PC-3 (cell line): ENCODE data around the gene RHBDD1. TPM values are rescaled to one million over a fixed set of nuclear protein-coding genes. Genes with fewer than 3 reads are reported as not detected.

Experiments used
- ATAC-seq: fragments of 200-7000 bp; cut with Tn5 transposase; 2 replicates; pipeline ENCODE4 v1.9.1; 2020; ENCODE audit warnings: mild to moderate bottlenecking, moderate library complexity
- BruUV-seq: library from RNA; stranded (reverse); fragments of 400-500 nt; replicated peaks from 2 replicates; lab custom pipeline; 2021; lab: Mats Ljungman, UMichigan
- CTCF ChIA-PET: fragments of 300-600 bp; sonication (Branson Sonifier 250); formaldehyde crosslinking; loops from one replicate; lab custom pipeline; 2022; ENCODE audit warnings: antibody characterized with exemption; lab: Charles Lee
- POLR2A ChIA-PET: fragments of 300-600 bp; sonication (Branson Sonifier 250); formaldehyde crosslinking; loops from one replicate; lab custom pipeline; 2022; ENCODE audit warnings: antibody characterized with exemption; ENCODE audit not compliant: unreplicated experiment; lab: Charles Lee
- DNase-seq: peaks from one replicate; pipeline ENCODE4 v3.0.0-alpha.2; 2015
- H2AFZ ChIP-seq: fragments of 300-600 bp; sonication (generic); 2 replicates; pipeline ENCODE4 v1.6.0; 2016; ENCODE audit warnings: antibody characterized with exemption, low read length
- H3F3A ChIP-seq: fragments of 300-600 bp; sonication (generic); one replicate; pipeline ENCODE4 v1.6.0; 2017; ENCODE audit warnings: antibody characterized with exemption, low read length, control low read depth, mild to moderate bottlenecking; ENCODE audit not compliant: unreplicated experiment
- H3K27ac ChIP-seq: fragments of 300-600 bp; sonication (generic); 2 replicates; pipeline ENCODE4 v1.5.1; 2016; ENCODE audit warnings: mild to moderate bottlenecking, low read length
- H3K27me3 ChIP-seq: fragments of 300-600 bp; sonication (generic); 2 replicates; pipeline ENCODE4 v1.6.1; 2016; ENCODE audit warnings: low read length, mixed read lengths
- H3K36me3 ChIP-seq: fragments of 300-600 bp; sonication (generic); 2 replicates; pipeline ENCODE4 v1.6.1; 2016; ENCODE audit warnings: low read depth, mixed run types, low read length, mixed read lengths
- H3K4me1 ChIP-seq: fragments of 300-600 bp; sonication (generic); 2 replicates; pipeline ENCODE4 v1.5.1; 2016; ENCODE audit warnings: low read length; ENCODE audit not compliant: insufficient read depth
- H3K4me2 ChIP-seq: fragments of 300-600 bp; sonication (generic); 2 replicates; pipeline ENCODE4 v1.6.0; 2016; ENCODE audit warnings: low read length
- H3K4me3 ChIP-seq: fragments of 300-600 bp; sonication (generic); 2 replicates; pipeline ENCODE4 v1.5.1; 2016; ENCODE audit warnings: mild to moderate bottlenecking, low read length, mixed read lengths
- H3K79me2 ChIP-seq: fragments of 300-600 bp; sonication (generic); 2 replicates; pipeline ENCODE4 v1.6.1; 2017; ENCODE audit warnings: low read length, mixed read lengths
- H3K9ac ChIP-seq: fragments of 300-600 bp; sonication (generic); 2 replicates; pipeline ENCODE4 v1.6.0; 2016; ENCODE audit warnings: mild to moderate bottlenecking, low read length
- H3K9me2 ChIP-seq: fragments of 300-600 bp; sonication (generic); replicated peaks from 2 replicates; pipeline ENCODE4 v1.6.1; 2016; ENCODE audit warnings: mixed run types, low read length, mixed read lengths
- H3K9me3 ChIP-seq: fragments of 300-600 bp; sonication (generic); 2 replicates; pipeline ENCODE4 v1.6.1; 2016; ENCODE audit warnings: low read length, mixed read lengths
- H4K20me1 ChIP-seq: fragments of 300-600 bp; sonication (generic); 2 replicates; pipeline ENCODE4 v1.6.1; 2016; ENCODE audit warnings: low read length, mixed read lengths
- CTCF ChIP-seq: fragments of 300-600 bp; sonication (generic); conservative IDR thresholded peaks from 2 replicates; pipeline ENCODE4 v1.5.1; 2017; ENCODE audit warnings: antibody characterized with exemption, low read depth, mild to moderate bottlenecking, low read length
- EZH2 ChIP-seq: fragments of 300-600 bp; sonication (generic); IDR thresholded peaks from one replicate; pipeline ENCODE4 v1.6.1; 2017; ENCODE audit warnings: antibody characterized with exemption, mild to moderate bottlenecking, low read length; ENCODE audit not compliant: unreplicated experiment
- EZH2phosphoT487 ChIP-seq: fragments of 300-600 bp; sonication (generic); IDR thresholded peaks from 2 replicates; pipeline ENCODE4 v1.6.1; 2018; ENCODE audit warnings: mild to moderate bottlenecking, antibody characterized with exemption, low read length, borderline replicate concordance
- intact Hi-C: fragments of 100-400 bp; cut with micrococcal nuclease; formaldehyde crosslinking; loops from 2 replicates; pipeline ENCODE4 v1.9.0; 2023
- total RNA-seq: library from RNA; depleted of rRNA; stranded (reverse); fragments of >200 nt; gene quantifications from 2 replicates; pipeline ENCODE4 v1.2.3, GENCODE V29; 2014

The RHBDD1 gene
- total RNA-seq, 1 experiment from 2014 or later = 9.1 TPM

GRCh38 chr2:226985583-226985946 is 149.7 kb downstream of the RHBDD1 start:
- H3K27me3 ChIP-seq = no peaks in the 10 kb centered on the region
- ChIA-PET POLR2A (interaction anchor here (0.6 kb wide), 1 partner anchor 261 kb away, joined by 3 read pairs; no protein-coding TSS in a partner anchor), CTCF (interaction anchor here (0.6 to 1.0 kb wide), 7 partner anchors 17 to 1320 kb away, joined by 3 to 8 read pairs (median 3); no protein-coding TSS in a partner anchor)
- no peak overlapping the region for H3K9ac ChIP-seq
- no peaks in the 10 kb centered on the region for H3K36me3 ChIP-seq
- H3K4me1 ChIP-seq = 0 out of 2 replicates have a peak, but pooled peaks cover 3% of the 10 kb centered on the region
- no peak overlapping the region for H3K4me2 ChIP-seq
- H3K27ac ChIP-seq = no peak overlapping the region
- no peak for TF ChIP-seq EZH2
- TF ChIP-seq EZH2phosphoT487 = no peak
- TF ChIP-seq CTCF = no peak
- H3K9me2 ChIP-seq = no peaks in the 10 kb centered on the region
- H3K9me3 ChIP-seq = no peaks in the 10 kb centered on the region
- no peak overlapping the region for H3K4me3 ChIP-seq
- H3K79me2 ChIP-seq = no peaks in the 10 kb centered on the region
- H2AFZ ChIP-seq = no peak overlapping the region
- BruUV-seq = no TSS peak
- no peaks in the 10 kb centered on the region for H3F3A ChIP-seq
- H4K20me1 ChIP-seq = no peaks in the 10 kb centered on the region
- intact Hi-C loops = loop anchor here (1.0 to 10.0 kb wide), 6 partner anchors 121 to 1315 kb away; no protein-coding TSS in a partner anchor
- ATAC-seq (no peak), DNase-seq (no peak)

- Histone ChIP-seq H3K27me3 (no peaks in the 10 kb centered on the region), H3K4me1 (peaks cover 25% of the 10 kb centered on the region), H3K4me3 (no peak overlapping the region), H4K20me1 (no peaks in the 10 kb centered on the region), H3K4me2 (no peak overlapping the region), H2AFZ (no peak overlapping the region), H3K79me2 (no peaks in the 10 kb centered on the region), H3K36me3 (no peaks in the 10 kb centered on the region), H3K9ac (no peak overlapping the region), H3K27ac (no peak overlapping the region), H3F3A (no peaks in the 10 kb centered on the region), H3K9me2 (no peaks in the 10 kb centered on the region), H3K9me3 (no peaks in the 10 kb centered on the region)
- TF ChIP-seq EZH2phosphoT487 (no peak), CTCF (no peak), EZH2 (no peak)
- ATAC-seq (no peak), DNase-seq (no peak)
- POLR2A ChIA-PET = interaction anchor here (0.6 kb wide), 1 partner anchor 100 kb away, joined by 3 read pairs; no protein-coding TSS in a partner anchor
- BruUV-seq = no TSS peak
- intact Hi-C loops = no loop called here
- CTCF ChIA-PET = no interaction called here
Measured at GRCh38 chr2:226991663-226992062, 155.8 kb downstream of the RHBDD1 start.

GRCh38 chr2:226993171-226993570 is 157.3 kb downstream of the RHBDD1 start:
- no peaks in the 10 kb centered on the region for H3K36me3 ChIP-seq
- TF ChIP-seq CTCF (no peak), EZH2phosphoT487 (no peak), EZH2 (no peak)
- no peaks in the 10 kb centered on the region for H3K27me3 ChIP-seq
- no peaks in the 10 kb centered on the region for H4K20me1 ChIP-seq
- ChIA-PET CTCF (no interaction called here), POLR2A (no interaction called here)
- BruUV-seq = no TSS peak
- no peak overlapping the region for H3K4me2 ChIP-seq
- ATAC-seq (no peak), DNase-seq (no peak)
- H2AFZ ChIP-seq = no peak overlapping the region
- no peaks in the 10 kb centered on the region for H3K9me3 ChIP-seq
- H3K4me1 ChIP-seq = peaks cover 25% of the 10 kb centered on the region
- H3K9me2 ChIP-seq = no peaks in the 10 kb centered on the region
- no peak overlapping the region for H3K27ac ChIP-seq
- no peak overlapping the region for H3K4me3 ChIP-seq
- no peaks in the 10 kb centered on the region for H3F3A ChIP-seq
- H3K79me2 ChIP-seq = no peaks in the 10 kb centered on the region
- H3K9ac ChIP-seq = no peak overlapping the region
- intact Hi-C loops = no loop called here
